HG02840 (cell line): Measurements from ENCODE around the gene WFIKKN1.

Source experiments
- ATAC-seq: cut with Tn5 transposase; IDR thresholded peaks from one replicate; pipeline ENCODE4 v1.9.1; 2021; ENCODE audit warnings: mild to moderate bottlenecking, moderate library complexity, moderate number of reproducible peaks; ENCODE audit not compliant: unreplicated experiment, low FRiP score

Gene WFIKKN1

GRCh38 chr16:681746-682427 is 51.1 kb downstream of the WFIKKN1 start:
- ATAC-seq, result no peak

- no peak for ATAC-seq
These were observed 52.0 kb downstream of the WFIKKN1 start for GRCh38 chr16:682493-683395.

DNA sequence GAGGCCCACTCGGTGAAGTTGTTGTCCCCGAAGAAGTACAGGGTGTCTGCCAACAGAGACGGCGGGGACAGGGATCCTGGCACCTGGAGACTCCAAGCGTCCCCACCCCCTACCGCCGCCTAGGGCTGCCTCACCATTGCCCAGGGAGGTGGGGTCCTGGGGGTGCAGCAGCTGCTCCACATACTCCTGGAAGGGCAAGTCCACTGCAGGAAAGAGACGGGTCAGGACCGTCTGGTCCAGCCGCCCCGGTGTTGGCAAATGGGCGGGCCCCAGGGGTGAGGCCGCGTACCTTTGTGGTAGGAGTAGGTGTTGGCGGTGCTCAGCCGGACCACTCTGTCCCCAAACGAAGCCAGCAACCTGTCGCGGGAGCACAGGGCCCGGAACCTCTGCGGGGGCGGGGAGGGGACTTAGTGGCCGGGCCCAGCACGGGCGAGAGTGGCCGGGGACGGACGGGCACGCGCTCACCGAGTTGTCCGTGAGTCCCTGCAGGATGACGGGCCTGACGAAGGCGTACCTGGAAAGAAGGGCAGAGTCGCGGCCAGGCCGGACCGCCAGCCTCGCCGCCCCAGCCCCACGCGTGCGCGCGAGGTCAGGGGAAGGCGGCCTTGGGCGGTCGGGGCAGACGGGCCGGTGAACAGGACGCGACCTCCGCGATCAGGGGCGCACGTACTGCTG is 52.7 kb downstream of the WFIKKN1 start:
- ATAC-seq, result peak; percentile 6
